ENCODE data around the gene HYLS1.

DNA sequence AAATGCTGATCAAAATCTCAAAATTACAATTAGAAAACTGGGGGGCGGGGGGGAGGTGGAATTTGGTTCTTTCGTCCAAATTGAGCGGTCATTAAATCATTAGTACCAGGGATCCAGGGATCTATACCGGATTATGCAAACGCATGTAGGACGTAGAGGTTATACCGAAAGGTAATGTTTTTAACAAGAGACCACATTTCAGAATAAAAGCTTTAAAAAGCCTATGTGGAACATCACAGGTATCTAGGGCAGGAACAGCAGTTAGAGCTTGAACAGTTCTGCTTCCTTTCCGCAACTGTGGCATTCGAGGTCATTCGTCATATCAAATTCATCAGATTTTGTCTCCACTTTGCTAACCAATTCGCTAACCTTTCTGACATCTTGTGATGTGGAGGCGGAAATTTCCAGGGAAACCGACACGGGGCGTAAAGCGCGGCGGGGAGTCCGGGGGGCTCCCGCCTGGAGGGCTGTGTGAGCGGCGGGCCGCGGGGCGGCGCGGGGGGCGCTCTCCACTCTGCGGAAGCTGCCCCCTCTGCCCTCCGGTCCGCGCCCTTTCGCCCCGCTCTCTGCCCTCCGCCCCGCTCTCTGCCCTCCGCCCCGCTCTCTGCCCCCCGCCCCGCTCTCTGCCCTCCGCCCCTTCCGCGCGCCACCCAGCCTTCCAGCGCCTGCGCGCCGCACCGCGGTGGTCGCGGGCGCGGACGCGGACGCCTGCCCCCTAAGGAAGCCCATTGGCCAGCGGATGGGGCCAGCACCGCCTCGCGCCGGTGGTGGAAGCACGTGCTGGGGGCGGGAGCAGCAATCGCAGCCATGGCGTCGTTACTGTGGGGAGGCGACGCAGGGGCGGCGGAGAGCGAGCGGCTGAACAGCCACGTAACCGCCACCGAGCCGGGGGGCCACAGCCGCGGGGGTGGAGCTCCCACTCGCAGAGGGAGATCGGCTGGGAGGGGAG lies 16.5 kb downstream of the HYLS1 start, which contains the start of gene DDX25:
- TF ChIP-seq POLR2A (IDR thresholded peaks at IDR 0.05; ENCODE audit: low read length): no peak
- TF ChIP-seq RFX5 (IDR thresholded peaks at IDR 0.05): no peak
- TF ChIP-seq, protein P1, sequence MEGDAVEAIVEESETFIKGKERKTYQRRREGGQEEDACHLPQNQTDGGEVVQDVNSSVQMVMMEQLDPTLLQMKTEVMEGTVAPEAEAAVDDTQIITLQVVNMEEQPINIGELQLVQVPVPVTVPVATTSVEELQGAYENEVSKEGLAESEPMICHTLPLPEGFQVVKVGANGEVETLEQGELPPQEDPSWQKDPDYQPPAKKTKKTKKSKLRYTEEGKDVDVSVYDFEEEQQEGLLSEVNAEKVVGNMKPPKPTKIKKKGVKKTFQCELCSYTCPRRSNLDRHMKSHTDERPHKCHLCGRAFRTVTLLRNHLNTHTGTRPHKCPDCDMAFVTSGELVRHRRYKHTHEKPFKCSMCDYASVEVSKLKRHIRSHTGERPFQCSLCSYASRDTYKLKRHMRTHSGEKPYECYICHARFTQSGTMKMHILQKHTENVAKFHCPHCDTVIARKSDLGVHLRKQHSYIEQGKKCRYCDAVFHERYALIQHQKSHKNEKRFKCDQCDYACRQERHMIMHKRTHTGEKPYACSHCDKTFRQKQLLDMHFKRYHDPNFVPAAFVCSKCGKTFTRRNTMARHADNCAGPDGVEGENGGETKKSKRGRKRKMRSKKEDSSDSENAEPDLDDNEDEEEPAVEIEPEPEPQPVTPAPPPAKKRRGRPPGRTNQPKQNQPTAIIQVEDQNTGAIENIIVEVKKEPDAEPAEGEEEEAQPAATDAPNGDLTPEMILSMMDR (IDR thresholded peaks at IDR 0.05): no peak
- TF ChIP-seq, protein P2, sequence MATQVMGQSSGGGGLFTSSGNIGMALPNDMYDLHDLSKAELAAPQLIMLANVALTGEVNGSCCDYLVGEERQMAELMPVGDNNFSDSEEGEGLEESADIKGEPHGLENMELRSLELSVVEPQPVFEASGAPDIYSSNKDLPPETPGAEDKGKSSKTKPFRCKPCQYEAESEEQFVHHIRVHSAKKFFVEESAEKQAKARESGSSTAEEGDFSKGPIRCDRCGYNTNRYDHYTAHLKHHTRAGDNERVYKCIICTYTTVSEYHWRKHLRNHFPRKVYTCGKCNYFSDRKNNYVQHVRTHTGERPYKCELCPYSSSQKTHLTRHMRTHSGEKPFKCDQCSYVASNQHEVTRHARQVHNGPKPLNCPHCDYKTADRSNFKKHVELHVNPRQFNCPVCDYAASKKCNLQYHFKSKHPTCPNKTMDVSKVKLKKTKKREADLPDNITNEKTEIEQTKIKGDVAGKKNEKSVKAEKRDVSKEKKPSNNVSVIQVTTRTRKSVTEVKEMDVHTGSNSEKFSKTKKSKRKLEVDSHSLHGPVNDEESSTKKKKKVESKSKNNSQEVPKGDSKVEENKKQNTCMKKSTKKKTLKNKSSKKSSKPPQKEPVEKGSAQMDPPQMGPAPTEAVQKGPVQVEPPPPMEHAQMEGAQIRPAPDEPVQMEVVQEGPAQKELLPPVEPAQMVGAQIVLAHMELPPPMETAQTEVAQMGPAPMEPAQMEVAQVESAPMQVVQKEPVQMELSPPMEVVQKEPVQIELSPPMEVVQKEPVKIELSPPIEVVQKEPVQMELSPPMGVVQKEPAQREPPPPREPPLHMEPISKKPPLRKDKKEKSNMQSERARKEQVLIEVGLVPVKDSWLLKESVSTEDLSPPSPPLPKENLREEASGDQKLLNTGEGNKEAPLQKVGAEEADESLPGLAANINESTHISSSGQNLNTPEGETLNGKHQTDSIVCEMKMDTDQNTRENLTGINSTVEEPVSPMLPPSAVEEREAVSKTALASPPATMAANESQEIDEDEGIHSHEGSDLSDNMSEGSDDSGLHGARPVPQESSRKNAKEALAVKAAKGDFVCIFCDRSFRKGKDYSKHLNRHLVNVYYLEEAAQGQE (IDR thresholded peaks at IDR 0.05): peak; percentile 71
- TF ChIP-seq, protein P3, sequence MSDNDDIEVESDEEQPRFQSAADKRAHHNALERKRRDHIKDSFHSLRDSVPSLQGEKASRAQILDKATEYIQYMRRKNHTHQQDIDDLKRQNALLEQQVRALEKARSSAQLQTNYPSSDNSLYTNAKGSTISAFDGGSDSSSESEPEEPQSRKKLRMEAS (IDR thresholded peaks at IDR 0.05): no peak
- no peak for TF ChIP-seq CHD2 (IDR thresholded peaks at IDR 0.05; ENCODE audit: low read length, partially characterized antibody)
- TF ChIP-seq MYC (IDR thresholded peaks at IDR 0.05; ENCODE audit: borderline replicate concordance, low read length): no peak
- TF ChIP-seq TFCP2L1 (CRISPR knock-in tag; IDR thresholded peaks at IDR 0.05): no peak
- no peak for TF ChIP-seq CBX8 (IDR thresholded peaks at IDR 0.05)
- no peak for TF ChIP-seq SMC3 (IDR thresholded peaks at IDR 0.05)
- TF ChIP-seq MAZ (IDR thresholded peaks at IDR 0.05; ENCODE audit: borderline replicate concordance, low read depth, low read length): no peak
